ENCODE results near the gene LRP8.

The LRP8 gene

DNA sequence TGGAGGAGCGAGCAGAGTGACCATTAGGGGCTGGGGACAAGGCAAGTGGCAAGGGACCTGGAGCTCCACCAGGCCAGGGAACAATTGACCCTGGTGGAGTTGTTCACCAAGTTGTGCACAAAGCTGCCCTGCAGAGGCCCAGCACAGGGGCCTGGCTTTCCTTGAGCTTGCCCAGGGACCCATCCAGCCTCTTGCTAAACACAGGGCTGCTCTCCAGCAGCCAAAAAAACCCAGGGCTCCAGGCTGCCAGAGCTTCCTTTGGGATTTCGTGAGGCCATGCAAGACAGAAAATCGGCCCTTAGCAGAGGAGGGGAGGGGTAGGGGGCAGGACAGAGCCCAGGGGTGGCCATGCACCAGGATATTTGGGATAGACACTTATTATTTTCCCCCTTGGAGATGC lies 32.6 kb downstream of the LRP8 start:
- Histone ChIP-seq H2AFZ (ENCODE audit: low read length) (no peak overlapping the region), H4K20me1 (ENCODE audit: insufficient read depth, low read length, poor library complexity, severe bottlenecking) (peaks cover 14% of the 10 kb centered on the region), H3K9me2 (replicated peaks; ENCODE audit: low read depth, low read length) (no peaks in the 10 kb centered on the region), H3K27me3 (ENCODE audit: insufficient read depth, low read length, poor library complexity, severe bottlenecking) (no peaks in the 10 kb centered on the region), H3K4me1 (ENCODE audit: insufficient read depth, low read length, poor library complexity, severe bottlenecking) (peaks cover 11% of the 10 kb centered on the region), H3K9me3 (ENCODE audit: insufficient read depth, low read depth, low read length) (no peaks in the 10 kb centered on the region), H3K9ac (ENCODE audit: low read depth, low read length, poor library complexity, severe bottlenecking) (no peak overlapping the region), H3F3A (ENCODE audit: low read depth) (no peaks in the 10 kb centered on the region), H3K36me3 (ENCODE audit: insufficient read depth, low read length) (peaks cover 12% of the 10 kb centered on the region; the same call in 1 of the 2 replicates), H3K79me2 (ENCODE audit: insufficient read depth, low read length) (peaks cover 61% of the 10 kb centered on the region), H3K4me2 (ENCODE audit: low read depth, low read length, poor library complexity, severe bottlenecking) (no peak overlapping the region), H3K4me3 (ENCODE audit: low read length, poor library complexity, severe bottlenecking) (no peak overlapping the region)
- TF ChIP-seq CTCF (conservative IDR thresholded peaks at IDR 0.05; ENCODE audit: low read length) (no peak), EZH2phosphoT487 (IDR thresholded peaks at IDR 0.05; ENCODE audit: borderline replicate concordance) (no peak)

DNA sequence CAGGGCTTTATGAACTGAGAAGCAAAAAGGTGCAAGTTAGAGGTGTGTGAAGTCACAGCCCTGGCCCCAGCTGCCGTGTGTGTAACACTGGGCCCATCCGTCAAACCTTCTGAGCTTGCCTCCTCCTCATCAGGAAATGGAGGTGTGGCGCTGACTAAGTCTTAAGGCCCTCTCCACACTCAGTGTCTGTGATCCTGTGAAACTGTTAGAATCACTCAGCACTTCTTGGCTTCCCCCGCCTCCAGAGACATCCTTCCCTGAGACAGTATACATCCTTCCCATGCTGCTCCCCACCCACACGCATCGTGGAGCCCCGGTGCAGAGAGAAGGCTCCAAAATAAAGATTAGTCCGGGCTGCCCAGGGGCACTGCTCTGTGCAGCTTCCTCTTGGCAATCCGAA lies 33.3 kb downstream of the LRP8 start:
- Histone ChIP-seq H3F3A (ENCODE audit: low read depth) (no peaks in the 10 kb centered on the region), H3K79me2 (ENCODE audit: insufficient read depth, low read length) (peaks cover 55% of the 10 kb centered on the region), H3K4me2 (ENCODE audit: low read depth, low read length, poor library complexity, severe bottlenecking) (no peak overlapping the region), H3K9me2 (replicated peaks; ENCODE audit: low read depth, low read length) (no peaks in the 10 kb centered on the region), H3K9me3 (ENCODE audit: insufficient read depth, low read depth, low read length) (no peaks in the 10 kb centered on the region), H3K27me3 (ENCODE audit: insufficient read depth, low read length, poor library complexity, severe bottlenecking) (no peaks in the 10 kb centered on the region), H4K20me1 (ENCODE audit: insufficient read depth, low read length, poor library complexity, severe bottlenecking) (peaks cover 14% of the 10 kb centered on the region), H3K4me3 (ENCODE audit: low read length, poor library complexity, severe bottlenecking) (no peak overlapping the region), H3K9ac (ENCODE audit: low read depth, low read length, poor library complexity, severe bottlenecking) (no peak overlapping the region), H3K36me3 (ENCODE audit: insufficient read depth, low read length) (peaks cover 19% of the 10 kb centered on the region; the same call in 1 of the 2 replicates), H2AFZ (ENCODE audit: low read length) (no peak overlapping the region), H3K4me1 (ENCODE audit: insufficient read depth, low read length, poor library complexity, severe bottlenecking) (peaks cover 11% of the 10 kb centered on the region)
- TF ChIP-seq EZH2phosphoT487 (IDR thresholded peaks at IDR 0.05; ENCODE audit: borderline replicate concordance) (no peak), CTCF (conservative IDR thresholded peaks at IDR 0.05; ENCODE audit: low read length) (no peak)

DNA sequence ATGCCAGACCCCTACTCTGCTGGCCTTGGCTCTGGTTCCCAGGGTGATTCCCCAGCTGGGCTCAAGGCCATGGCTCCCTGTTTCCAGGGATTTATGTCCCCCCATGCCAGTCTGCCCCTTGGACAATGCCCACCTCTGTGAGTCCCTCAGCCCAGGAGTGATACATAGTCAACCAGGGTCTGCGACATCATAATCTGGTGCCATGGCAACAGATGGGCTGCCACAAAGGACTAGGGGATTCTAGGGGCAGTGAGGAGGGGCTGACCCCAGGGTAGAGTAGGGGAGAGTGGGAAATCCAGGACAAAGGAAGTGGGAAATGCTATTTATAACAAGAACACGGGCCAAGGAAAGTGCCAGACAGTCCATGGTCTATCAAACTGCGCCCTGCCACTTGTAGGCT lies 33.8 kb downstream of the LRP8 start:
- Histone ChIP-seq H3F3A (ENCODE audit: low read depth) (no peaks in the 10 kb centered on the region), H3K4me2 (ENCODE audit: low read depth, low read length, poor library complexity, severe bottlenecking) (no peak overlapping the region), H4K20me1 (ENCODE audit: insufficient read depth, low read length, poor library complexity, severe bottlenecking) (peaks cover 14% of the 10 kb centered on the region), H3K9ac (ENCODE audit: low read depth, low read length, poor library complexity, severe bottlenecking) (no peak overlapping the region), H3K9me3 (ENCODE audit: insufficient read depth, low read depth, low read length) (no peaks in the 10 kb centered on the region), H3K9me2 (replicated peaks; ENCODE audit: low read depth, low read length) (no peaks in the 10 kb centered on the region), H3K4me1 (ENCODE audit: insufficient read depth, low read length, poor library complexity, severe bottlenecking) (peaks cover 11% of the 10 kb centered on the region), H3K36me3 (ENCODE audit: insufficient read depth, low read length) (peaks cover 19% of the 10 kb centered on the region; the same call in 1 of the 2 replicates), H3K27me3 (ENCODE audit: insufficient read depth, low read length, poor library complexity, severe bottlenecking) (no peaks in the 10 kb centered on the region), H3K79me2 (ENCODE audit: insufficient read depth, low read length) (peaks cover 55% of the 10 kb centered on the region), H3K4me3 (ENCODE audit: low read length, poor library complexity, severe bottlenecking) (no peak overlapping the region), H2AFZ (ENCODE audit: low read length) (no peak overlapping the region)
- TF ChIP-seq CTCF (conservative IDR thresholded peaks at IDR 0.05; ENCODE audit: low read length) = no peak
- TF ChIP-seq EZH2phosphoT487 (IDR thresholded peaks at IDR 0.05; ENCODE audit: borderline replicate concordance) = no peak
